ENCODE measurements around the gene AZI2.

The AZI2 gene

GRCh38 chr3:28300345-28300962 lies 48.2 kb downstream of the AZI2 start:
- no peak overlapping the region for H3K27ac ChIP-seq
- TF ChIP-seq, protein P1, sequence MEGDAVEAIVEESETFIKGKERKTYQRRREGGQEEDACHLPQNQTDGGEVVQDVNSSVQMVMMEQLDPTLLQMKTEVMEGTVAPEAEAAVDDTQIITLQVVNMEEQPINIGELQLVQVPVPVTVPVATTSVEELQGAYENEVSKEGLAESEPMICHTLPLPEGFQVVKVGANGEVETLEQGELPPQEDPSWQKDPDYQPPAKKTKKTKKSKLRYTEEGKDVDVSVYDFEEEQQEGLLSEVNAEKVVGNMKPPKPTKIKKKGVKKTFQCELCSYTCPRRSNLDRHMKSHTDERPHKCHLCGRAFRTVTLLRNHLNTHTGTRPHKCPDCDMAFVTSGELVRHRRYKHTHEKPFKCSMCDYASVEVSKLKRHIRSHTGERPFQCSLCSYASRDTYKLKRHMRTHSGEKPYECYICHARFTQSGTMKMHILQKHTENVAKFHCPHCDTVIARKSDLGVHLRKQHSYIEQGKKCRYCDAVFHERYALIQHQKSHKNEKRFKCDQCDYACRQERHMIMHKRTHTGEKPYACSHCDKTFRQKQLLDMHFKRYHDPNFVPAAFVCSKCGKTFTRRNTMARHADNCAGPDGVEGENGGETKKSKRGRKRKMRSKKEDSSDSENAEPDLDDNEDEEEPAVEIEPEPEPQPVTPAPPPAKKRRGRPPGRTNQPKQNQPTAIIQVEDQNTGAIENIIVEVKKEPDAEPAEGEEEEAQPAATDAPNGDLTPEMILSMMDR (conservative IDR thresholded peaks at IDR 0.05): no peak

GRCh38 chr3:28299705-28300104 lies 48.9 kb downstream of the AZI2 start:
- TF ChIP-seq, protein P1 (conservative IDR thresholded peaks at IDR 0.05): no peak
- H3K27ac ChIP-seq: no peak overlapping the region

GRCh38 chr3:28295898-28296490 lies 52.6 kb downstream of the AZI2 start:
- no peak overlapping the region for H3K27ac ChIP-seq

GRCh38 chr3:28294667-28295413 lies 53.8 kb downstream of the AZI2 start:
- no peak overlapping the region for H3K27ac ChIP-seq
- TF ChIP-seq, protein P1 (conservative IDR thresholded peaks at IDR 0.05): no peak

More at GRCh38 chr3:28295898-28296490, 52.6 kb downstream of the AZI2 start:
- TF ChIP-seq, protein P1 (conservative IDR thresholded peaks at IDR 0.05): no peak

- TF ChIP-seq, protein P1 (conservative IDR thresholded peaks at IDR 0.05): no peak
- H3K27ac ChIP-seq: no peak overlapping the region
Observed at GRCh38 chr3:28292622-28293021, 56.0 kb downstream of the AZI2 start.

DNA sequence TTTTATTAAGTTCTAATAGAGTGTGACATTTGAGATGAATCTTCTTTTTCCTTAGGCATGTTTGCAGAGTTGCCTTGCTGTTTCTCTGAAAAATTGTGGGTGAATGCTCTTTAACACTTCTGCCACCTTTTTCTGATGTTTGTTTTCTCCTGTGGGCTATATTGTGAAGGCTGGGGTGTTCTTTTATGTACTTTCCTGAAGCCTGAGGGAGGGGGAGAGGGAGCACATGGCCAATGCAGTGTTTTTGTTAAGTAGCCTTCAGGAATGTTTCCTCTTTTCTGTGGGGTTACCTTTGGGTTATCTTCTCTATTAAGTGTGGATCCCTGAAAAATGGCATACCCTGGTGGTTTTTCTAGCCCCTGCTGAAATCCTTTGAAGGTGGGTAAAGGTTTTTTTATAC lies 57.0 kb downstream of the AZI2 start:
- no peak overlapping the region for H3K27ac ChIP-seq
- TF ChIP-seq, protein P1 (conservative IDR thresholded peaks at IDR 0.05): no peak

DNA sequence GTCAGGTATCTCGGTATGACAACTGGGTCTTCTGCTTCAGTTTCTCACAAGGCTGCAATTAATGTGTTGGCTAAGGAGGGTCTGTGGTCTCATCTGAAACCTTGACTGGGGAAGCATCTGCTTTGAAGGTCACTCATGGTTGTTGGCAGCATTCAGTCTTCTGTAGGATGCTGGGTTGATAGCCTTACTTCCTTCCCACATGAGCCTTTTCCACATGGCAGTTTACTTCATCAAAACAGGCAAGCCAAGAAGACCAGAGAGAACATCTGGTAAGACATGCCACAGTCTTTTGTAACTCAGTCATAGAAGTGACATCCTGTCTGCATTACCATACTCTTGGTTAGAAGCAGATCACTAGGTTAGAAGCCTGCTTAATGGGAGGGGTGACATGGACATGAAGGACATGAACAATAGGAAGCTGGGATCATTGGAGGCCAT lies 57.7 kb downstream of the AZI2 start:
- H3K27ac ChIP-seq: no peak overlapping the region
- TF ChIP-seq, protein P1 (conservative IDR thresholded peaks at IDR 0.05): no peak
